Osteoblast (primary cell): ENCODE results near the gene BCKDHA. TPM values are rescaled to one million over a fixed set of nuclear protein-coding genes. Genes with fewer than 3 reads are reported as not detected.

ENCODE experiments used
- DNase-seq: peaks from one replicate; pipeline ENCODE4 v3.0.0; 2011; ENCODE audit warnings: low spot score, mixed read lengths; ENCODE audit not compliant: insufficient read length; ENCODE audit errors: missing footprints
- H2AFZ ChIP-seq: 2 replicates; pipeline ENCODE4 v1.6.0; 2011; ENCODE audit warnings: mild to moderate bottlenecking, low read length
- H3K27ac ChIP-seq: 2 replicates; pipeline ENCODE4 v1.5.1; 2011; ENCODE audit warnings: mild to moderate bottlenecking, low read depth, low read length, moderate library complexity
- H3K27me3 ChIP-seq: 2 replicates; pipeline ENCODE4 v1.6.0; 2012; ENCODE audit warnings: mild to moderate bottlenecking, control low read depth, inconsistent platforms, low read length, moderate library complexity; ENCODE audit not compliant: insufficient read depth
- H3K36me3 ChIP-seq: 2 replicates; pipeline ENCODE4 v1.5.1; 2011; ENCODE audit warnings: mild to moderate bottlenecking, low read length, control low read depth, moderate library complexity; ENCODE audit not compliant: insufficient read depth
- H3K4me1 ChIP-seq: 2 replicates; pipeline ENCODE4 v1.5.1; 2011; ENCODE audit warnings: mild to moderate bottlenecking, low read length, control low read depth, moderate library complexity; ENCODE audit not compliant: insufficient read depth
- H3K4me2 ChIP-seq: 2 replicates; pipeline ENCODE4 v1.6.0; 2011; ENCODE audit warnings: mild to moderate bottlenecking, low read length; ENCODE audit not compliant: insufficient read depth
- H3K4me3 ChIP-seq: fragments of 200-600 bp; sonication (generic); 3 replicates; pipeline ENCODE4 v1.5.1; 2012; ENCODE audit warnings: mild to moderate bottlenecking, low read length, inconsistent platforms; ENCODE audit not compliant: insufficient read depth
- H3K79me2 ChIP-seq: 2 replicates; pipeline ENCODE4 v1.6.0; 2012; ENCODE audit warnings: mild to moderate bottlenecking, low read length, control low read depth, inconsistent platforms; ENCODE audit not compliant: insufficient read depth
- H3K9me3 ChIP-seq: 2 replicates; pipeline ENCODE4 v1.5.1; 2011; ENCODE audit warnings: low read depth, low read length, control low read depth
- H4K20me1 ChIP-seq: 2 replicates; pipeline ENCODE4 v1.6.0; 2012; ENCODE audit warnings: mild to moderate bottlenecking, low read length, control low read depth; ENCODE audit not compliant: insufficient read depth
- CTCF ChIP-seq: IDR thresholded peaks from 2 replicates; pipeline ENCODE4 v1.5.1; 2011; ENCODE audit warnings: mild to moderate bottlenecking, low read depth, low read length, moderate library complexity; ENCODE audit errors: extremely low read depth
- total RNA-seq: library from RNA; depleted of rRNA; stranded (reverse); fragments of >200 nt; gene quantifications from 2 replicates; pipeline ENCODE4 v1.2.3, GENCODE V29; 2012

Gene BCKDHA
- total RNA-seq, 1 donor, result 37.3 TPM

- Histone ChIP-seq H2AFZ (no peak overlapping the region), H3K4me2 (no peak overlapping the region), H3K4me3 (no peak overlapping the region), H3K27ac (no peak overlapping the region), H3K36me3 (no peaks in the 10 kb centered on the region), H4K20me1 (peaks cover 8% of the 10 kb centered on the region), H3K79me2 (peaks cover 24% of the 10 kb centered on the region), H3K9me3 (no peaks in the 10 kb centered on the region), H3K4me1 (peaks cover 12% of the 10 kb centered on the region), H3K27me3 (no peaks in the 10 kb centered on the region)
- no peak for DNase-seq
- no peak for TF ChIP-seq CTCF
These were observed 4.4 kb downstream of the BCKDHA start for GRCh38 chr19:41402010-41402409.

GRCh38 chr19:41403181-41403970 lies 5.8 kb downstream of the BCKDHA start:
- Histone ChIP-seq H4K20me1 (peaks cover 12% of the 10 kb centered on the region), H3K4me3 (no peak overlapping the region), H3K79me2 (peaks cover 17% of the 10 kb centered on the region), H3K27ac (no peak overlapping the region), H3K36me3 (no peaks in the 10 kb centered on the region), H2AFZ (no peak overlapping the region), H3K27me3 (no peaks in the 10 kb centered on the region), H3K4me2 (no peak overlapping the region), H3K4me1 (peaks cover 7% of the 10 kb centered on the region), H3K9me3 (no peaks in the 10 kb centered on the region)
- TF ChIP-seq CTCF, result no peak
- DNase-seq, result no peak

GRCh38 chr19:41405776-41406175 lies 8.2 kb downstream of the BCKDHA start:
- Histone ChIP-seq H3K27ac (no peak overlapping the region), H3K36me3 (no peaks in the 10 kb centered on the region), H3K79me2 (peaks cover 8% of the 10 kb centered on the region), H3K4me1 (peaks cover 8% of the 10 kb centered on the region), H3K27me3 (no peaks in the 10 kb centered on the region), H3K4me3 (no peak overlapping the region), H2AFZ (no peak overlapping the region), H3K4me2 (no peak overlapping the region), H4K20me1 (peaks cover 15% of the 10 kb centered on the region), H3K9me3 (no peaks in the 10 kb centered on the region)
- no peak for TF ChIP-seq CTCF
- no peak for DNase-seq

- H3K27ac ChIP-seq, result no peak overlapping the region
- no peak overlapping the region for H3K4me2 ChIP-seq
- H3K9me3 ChIP-seq, result no peaks in the 10 kb centered on the region
- no peak overlapping the region for H2AFZ ChIP-seq
- H3K4me1 ChIP-seq, result peaks cover 10% of the 10 kb centered on the region
- peaks cover 15% of the 10 kb centered on the region for H4K20me1 ChIP-seq
- H3K36me3 ChIP-seq, result peaks cover 3% of the 10 kb centered on the region
- H3K79me2 ChIP-seq, result peaks cover 5% of the 10 kb centered on the region
- H3K4me3 ChIP-seq, result no peak overlapping the region
- DNase-seq, result no peak
- no peaks in the 10 kb centered on the region for H3K27me3 ChIP-seq
- TF ChIP-seq CTCF, result no peak
These were observed 9.7 kb downstream of the BCKDHA start for GRCh38 chr19:41407271-41407670.
